ENCODE data around the gene MOB4.
"Not testable (repeated sequence)": the region's sequence is repeated elsewhere in the genome, so short reads cannot be mapped to it uniquely, and the experiment has no call there.

MOB4 gene

GRCh38 chr2:197514754-197515153, 1.1 kb upstream of the MOB4 start:
- DNase-seq (ENCODE audit: low read depth in 2 of 2), result no peak

GRCh38 chr2:197515315-197515738, 539 bp upstream of the MOB4 start:
- no peak for DNase-seq (ENCODE audit: low read depth in 2 of 2)

- DNase-seq (ENCODE audit: low read depth in 2 of 2), result peak in 1 of 2 donors; percentile 4
Observed at GRCh38 chr2:197516393-197516761, 511 bp downstream of the MOB4 start.

GRCh38 chr2:197517150-197517549, 1.3 kb downstream of the MOB4 start:
- no peak for DNase-seq (ENCODE audit: low read depth in 2 of 2)

GRCh38 chr2:197538412-197538811, 22.5 kb downstream of the MOB4 start:
- DNase-seq (ENCODE audit: low read depth in 2 of 2), result no peak

GRCh38 chr2:197539734-197540133, 23.9 kb downstream of the MOB4 start:
- no peak for DNase-seq (ENCODE audit: low read depth in 2 of 2)

- no peak for DNase-seq (ENCODE audit: low read depth in 2 of 2)
Observed at GRCh38 chr2:197543206-197543605, 27.3 kb downstream of the MOB4 start.

GRCh38 chr2:197547163-197547900, 31.5 kb downstream of the MOB4 start:
- DNase-seq (ENCODE audit: low read depth in 2 of 2), result no peak

GRCh38 chr2:197548582-197548981, 32.7 kb downstream of the MOB4 start:
- no peak for DNase-seq (ENCODE audit: low read depth in 2 of 2)

GRCh38 chr2:197551260-197551659, 35.4 kb downstream of the MOB4 start:
- not testable (repeated sequence) for DNase-seq (ENCODE audit: low read depth in 2 of 2)

GRCh38 chr2:197555467-197555866, 39.6 kb downstream of the MOB4 start:
- DNase-seq (ENCODE audit: low read depth in 2 of 2), result no peak

GRCh38 chr2:197556456-197556855, 40.6 kb downstream of the MOB4 start:
- no peak for DNase-seq (ENCODE audit: low read depth in 2 of 2)

GRCh38 chr2:197558393-197558792, 42.5 kb downstream of the MOB4 start:
- DNase-seq (ENCODE audit: low read depth in 2 of 2), result no peak

- no peak for DNase-seq (ENCODE audit: low read depth in 2 of 2)
Observed at GRCh38 chr2:197559681-197560080, 43.8 kb downstream of the MOB4 start.

GRCh38 chr2:197560146-197560665, 44.3 kb downstream of the MOB4 start:
- DNase-seq (ENCODE audit: low read depth in 2 of 2), result no peak

- no peak for DNase-seq (ENCODE audit: low read depth in 2 of 2)
Observed at GRCh38 chr2:197571627-197572271, 55.9 kb downstream of the MOB4 start.

GRCh38 chr2:197573608-197574007, 57.7 kb downstream of the MOB4 start:
- DNase-seq (ENCODE audit: low read depth in 2 of 2), result no peak

- DNase-seq (ENCODE audit: low read depth in 2 of 2), result no peak
Observed at GRCh38 chr2:197575987-197576386, 60.1 kb downstream of the MOB4 start.

- no peak for DNase-seq (ENCODE audit: low read depth in 2 of 2)
Observed at GRCh38 chr2:197576631-197577030, 60.8 kb downstream of the MOB4 start.

- no peak for DNase-seq (ENCODE audit: low read depth in 2 of 2)
Observed at GRCh38 chr2:197577446-197577845, 61.6 kb downstream of the MOB4 start.

GRCh38 chr2:197578294-197578693, 62.4 kb downstream of the MOB4 start:
- DNase-seq (ENCODE audit: low read depth in 2 of 2), result not testable (repeated sequence)

GRCh38 chr2:197580166-197580565, 64.3 kb downstream of the MOB4 start:
- DNase-seq (ENCODE audit: low read depth in 2 of 2), result not testable (repeated sequence)

GRCh38 chr2:197587255-197587654, 71.4 kb downstream of the MOB4 start:
- not testable (repeated sequence) for DNase-seq (ENCODE audit: low read depth in 2 of 2)
